B cell (primary cell): ENCODE measurements around the gene GATAD2B.

Experiments used
- CTCF ChIP-seq: fragments of 200-600 bp; IDR thresholded peaks from one replicate; pipeline ENCODE4 v1.8.0; 2022; ENCODE audit warnings: antibody characterized with exemption, mild to moderate bottlenecking
- EZH2 ChIP-seq: IDR thresholded peaks from 2 replicates; pipeline ENCODE4 v1.6.1; 2012; ENCODE audit warnings: borderline replicate concordance, low read depth, mild to moderate bottlenecking, moderate library complexity, low read length; ENCODE audit not compliant: insufficient read depth, poor library complexity, severe bottlenecking

GRCh38 chr1:153793973-153794615, 128.7 kb downstream of the GATAD2B start:
- TF ChIP-seq CTCF (no peak), EZH2 (no peak)
